AG04450 (cell line): ENCODE data around the gene SYT8. TPM values are rescaled to one million over a fixed set of nuclear protein-coding genes. Genes with fewer than 3 reads are reported as not detected.

Experiments
- CTCF ChIA-PET: fragments of 300-600, 350-600 bp; formaldehyde crosslinking; extraction: SDS; loops from one replicate; lab custom pipeline; 2022; ENCODE audit warnings: antibody characterized with exemption, inconsistent platforms; lab: Charles Lee
- POLR2A ChIA-PET: fragments of 350-600 bp; formaldehyde crosslinking; extraction: SDS; loops from one replicate; lab custom pipeline; 2021; ENCODE audit warnings: antibody characterized with exemption, inconsistent platforms; lab: Yijun Ruan, JAX
- DNase-seq: peaks from one replicate; pipeline ENCODE4 v3.0.0-alpha.2; 2011; ENCODE audit warnings: low read depth, low spot score
- H3K27ac ChIP-seq: one replicate; pipeline ENCODE4 v1.5.1; 2012; ENCODE audit warnings: low read depth, low read length, control low read depth
- H3K27me3 ChIP-seq: one replicate; pipeline ENCODE4 v1.6.0; 2012; ENCODE audit warnings: low read length; ENCODE audit not compliant: control insufficient read depth, insufficient read depth
- H3K4me3 ChIP-seq: 2 replicates; pipeline ENCODE4 v1.5.1; 2011; ENCODE audit warnings: mild to moderate bottlenecking, low read depth, low read length, control low read depth
- H3K9me3 ChIP-seq: 2 replicates; pipeline ENCODE4 v1.5.1; 2012; ENCODE audit warnings: low read length; ENCODE audit not compliant: control insufficient read depth, insufficient read depth
- CTCF ChIP-seq: IDR thresholded peaks from 2 replicates; pipeline ENCODE4 v1.5.1; 2011; ENCODE audit warnings: low read depth, low read length, control low read depth, inconsistent platforms
- polyA plus RNA-seq: library from polyadenylated mRNA; depleted of rRNA; stranded (reverse); fragments of >200 nt; gene quantifications from 2 replicates; pipeline ENCODE4 v1.2.3, GENCODE V29; 2011

The SYT8 gene
- polyA plus RNA-seq, 1 experiment: not detected

- Histone ChIP-seq H3K27me3 (peaks cover 11% of the 10 kb centered on the region), H3K9me3 (no peaks in the 10 kb centered on the region), H3K4me3 (no peak overlapping the region), H3K27ac (no peak overlapping the region)
- ChIA-PET POLR2A (interaction anchor here (0.7 to 1.6 kb wide), 2 partner anchors 24 to 138 kb away, joined by 4 to 8 read pairs; no protein-coding TSS in a partner anchor), CTCF (interaction anchor here (0.6 to 6.1 kb wide), 39 partner anchors 10 to 320 kb away, joined by 3 to 300 read pairs (median 4); partner anchors contain the start of genes KRTAP5-6 and MRPL23)
- TF ChIP-seq CTCF: peak; percentile 96
- DNase-seq: no peak
Measured at GRCh38 chr11:1832211-1832919, 2.4 kb upstream of the SYT8 start.

- ChIA-PET POLR2A (interaction anchor here (0.7 to 1.6 kb wide), 3 partner anchors 24 to 139 kb away, joined by 3 to 8 read pairs (median 4); no protein-coding TSS in a partner anchor), CTCF (interaction anchor here (0.6 to 6.1 kb wide), 32 partner anchors 10 to 323 kb away, joined by 3 to 300 read pairs (median 4); partner anchors contain the start of genes KRTAP5-6 and MRPL23)
- Histone ChIP-seq H3K27me3 (peaks cover 11% of the 10 kb centered on the region), H3K9me3 (no peaks in the 10 kb centered on the region), H3K27ac (no peak overlapping the region), H3K4me3 (no peak overlapping the region)
- DNase-seq: no peak
- no peak for TF ChIP-seq CTCF
Measured at GRCh38 chr11:1832920-1833295, 1.9 kb upstream of the SYT8 start.

- peaks cover 11% of the 10 kb centered on the region for H3K27me3 ChIP-seq
- ChIA-PET POLR2A (no interaction called here), CTCF (interaction anchor here (0.8 to 6.1 kb wide), 11 partner anchors 115 to 323 kb away, joined by 3 to 300 read pairs (median 16); partner anchors contain the start of gene MRPL23)
- H3K27ac ChIP-seq: no peak overlapping the region
- H3K9me3 ChIP-seq: no peaks in the 10 kb centered on the region
- no peak for TF ChIP-seq CTCF
- no peak for DNase-seq
- H3K4me3 ChIP-seq: no peak overlapping the region
Measured at GRCh38 chr11:1834062-1834610, 654 bp upstream of the SYT8 start.

GRCh38 chr11:1835671-1836010, 851 bp downstream of the SYT8 start:
- POLR2A ChIA-PET: no interaction called here
- Histone ChIP-seq H3K9me3 (no peaks in the 10 kb centered on the region), H3K27me3 (peaks cover 9% of the 10 kb centered on the region), H3K27ac (no peak overlapping the region), H3K4me3 (no peak overlapping the region)
- no peak for TF ChIP-seq CTCF
- DNase-seq: no peak
- CTCF ChIA-PET: interaction anchor here (1.1 to 6.1 kb wide), 5 partner anchors 47 to 317 kb away, joined by 3 to 41 read pairs (median 9); no protein-coding TSS in a partner anchor
